Measurements from ENCODE around the gene ESYT1.
A peak's percentile ranks its signal among the peaks of the same experiment; 100 is the strongest.

The ESYT1 gene

GRCh38 chr12:56128670-56129205 lies 671 bp downstream of the ESYT1 start:
- no peak for TF ChIP-seq CTCF (IDR thresholded peaks at IDR 0.05; ENCODE audit: borderline replicate concordance, insufficient read depth, low read depth, low read length)
- peak overlapping the region; percentile 81 for H3K4me3 ChIP-seq (ENCODE audit: low read depth, low read length)

- TF ChIP-seq CTCF (IDR thresholded peaks at IDR 0.05; ENCODE audit: borderline replicate concordance, insufficient read depth, low read depth, low read length), result no peak
- peak overlapping the region; percentile 81 for H3K4me3 ChIP-seq (ENCODE audit: low read depth, low read length)
Measured at GRCh38 chr12:56129206-56129941, 1.3 kb downstream of the ESYT1 start.

- no peak for TF ChIP-seq CTCF (IDR thresholded peaks at IDR 0.05; ENCODE audit: borderline replicate concordance, insufficient read depth, low read depth, low read length)
- H3K4me3 ChIP-seq (ENCODE audit: low read depth, low read length), result peak overlapping the region; percentile 81
Measured at GRCh38 chr12:56129942-56130495, 2.0 kb downstream of the ESYT1 start.

- no peak overlapping the region for H3K4me3 ChIP-seq (ENCODE audit: low read depth, low read length)
Measured at GRCh38 chr12:56130876-56131275, 2.8 kb downstream of the ESYT1 start.

GRCh38 chr12:56134897-56135296 lies 6.8 kb downstream of the ESYT1 start:
- no peak overlapping the region for H3K4me3 ChIP-seq (ENCODE audit: low read depth, low read length)
- TF ChIP-seq CTCF (IDR thresholded peaks at IDR 0.05; ENCODE audit: borderline replicate concordance, insufficient read depth, low read depth, low read length), result no peak

More at GRCh38 chr12:56130876-56131275, 2.8 kb downstream of the ESYT1 start:
- no peak for TF ChIP-seq CTCF (IDR thresholded peaks at IDR 0.05; ENCODE audit: borderline replicate concordance, insufficient read depth, low read depth, low read length)

GRCh38 chr12:56137853-56138571 lies 9.9 kb downstream of the ESYT1 start:
- H3K4me3 ChIP-seq (ENCODE audit: low read depth, low read length), result no peak overlapping the region
- no peak for TF ChIP-seq CTCF (IDR thresholded peaks at IDR 0.05; ENCODE audit: borderline replicate concordance, insufficient read depth, low read depth, low read length)
